Progenitor cell of endocrine pancreas (in vitro differentiated cells): ENCODE measurements around the gene PFKFB2. TPM values are rescaled to one million over a fixed set of nuclear protein-coding genes. Genes with fewer than 3 reads are reported as not detected.

ENCODE experiments used
- DNase-seq: peaks from one replicate; pipeline ENCODE4 v3.0.0; 2021; ENCODE audit warnings: low spot score; ENCODE audit not compliant: unreplicated experiment
- H3K27ac Mint-ChIP-seq: 2 replicates; pipeline ENCODE4 v1.8.0; 2021; ENCODE audit warnings: mild to moderate bottlenecking, moderate library complexity, mixed read lengths
- H3K27me3 Mint-ChIP-seq: 2 replicates; pipeline ENCODE4 v1.8.0; 2021; ENCODE audit warnings: mixed read lengths
- H3K36me3 Mint-ChIP-seq: 2 replicates; pipeline ENCODE4 v1.8.0; 2022; ENCODE audit warnings: mixed read lengths; ENCODE audit not compliant: insufficient read depth
- H3K4me1 Mint-ChIP-seq: 2 replicates; pipeline ENCODE4 v1.8.0; 2021; ENCODE audit warnings: low read depth, mixed read lengths
- H3K4me3 Mint-ChIP-seq: 2 replicates; pipeline ENCODE4 v1.8.0; 2021; ENCODE audit warnings: low read depth, mild to moderate bottlenecking, moderate library complexity, mixed read lengths
- H3K9me3 Mint-ChIP-seq: 2 replicates; pipeline ENCODE4 v1.8.0; 2021; ENCODE audit warnings: low read depth, mixed read lengths
- total RNA-seq: library from RNA; stranded (reverse); gene quantifications from 2 replicates; pipeline ENCODE4 v1.2.1, GENCODE V29; 2021
- TF ChIP-seq, protein P1 (sequence below): fragments of 200-600 bp; sonication (generic); IDR thresholded peaks from one replicate; pipeline ENCODE4 v1.5.0; 2021; ENCODE audit warnings: antibody characterized with exemption, mild to moderate bottlenecking; ENCODE audit not compliant: unreplicated experiment

The PFKFB2 gene
- total RNA-seq, 1 donor from 2014 or later: 9.6 TPM

DNA sequence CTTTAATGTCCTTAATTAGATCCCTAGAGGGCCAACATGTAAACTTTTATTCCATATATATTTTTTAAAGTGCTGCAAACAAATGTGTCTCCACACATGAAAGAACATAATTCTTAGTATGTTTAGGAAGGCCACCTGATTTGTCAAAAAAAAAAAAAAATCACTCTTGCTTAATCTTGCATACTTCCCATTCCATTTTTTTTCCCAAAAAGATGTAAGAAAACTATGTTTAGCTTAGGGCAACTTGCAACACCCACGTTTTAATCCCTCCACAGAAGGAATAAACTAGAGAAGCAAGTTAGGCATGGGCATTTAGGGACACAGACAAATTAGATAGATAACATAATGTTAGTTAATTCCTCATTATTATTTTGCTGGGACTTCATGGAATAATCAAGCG, 7.6 kb upstream of the PFKFB2 start:
- no peak for DNase-seq
- H3K9me3 Mint-ChIP-seq: peaks cover 5% of the 10 kb centered on the region
- TF ChIP-seq, protein P1, sequence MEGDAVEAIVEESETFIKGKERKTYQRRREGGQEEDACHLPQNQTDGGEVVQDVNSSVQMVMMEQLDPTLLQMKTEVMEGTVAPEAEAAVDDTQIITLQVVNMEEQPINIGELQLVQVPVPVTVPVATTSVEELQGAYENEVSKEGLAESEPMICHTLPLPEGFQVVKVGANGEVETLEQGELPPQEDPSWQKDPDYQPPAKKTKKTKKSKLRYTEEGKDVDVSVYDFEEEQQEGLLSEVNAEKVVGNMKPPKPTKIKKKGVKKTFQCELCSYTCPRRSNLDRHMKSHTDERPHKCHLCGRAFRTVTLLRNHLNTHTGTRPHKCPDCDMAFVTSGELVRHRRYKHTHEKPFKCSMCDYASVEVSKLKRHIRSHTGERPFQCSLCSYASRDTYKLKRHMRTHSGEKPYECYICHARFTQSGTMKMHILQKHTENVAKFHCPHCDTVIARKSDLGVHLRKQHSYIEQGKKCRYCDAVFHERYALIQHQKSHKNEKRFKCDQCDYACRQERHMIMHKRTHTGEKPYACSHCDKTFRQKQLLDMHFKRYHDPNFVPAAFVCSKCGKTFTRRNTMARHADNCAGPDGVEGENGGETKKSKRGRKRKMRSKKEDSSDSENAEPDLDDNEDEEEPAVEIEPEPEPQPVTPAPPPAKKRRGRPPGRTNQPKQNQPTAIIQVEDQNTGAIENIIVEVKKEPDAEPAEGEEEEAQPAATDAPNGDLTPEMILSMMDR: no peak
- H3K4me1 Mint-ChIP-seq: peaks cover 27% of the 10 kb centered on the region
- no peak overlapping the region for H3K27ac Mint-ChIP-seq
- no peaks in the 10 kb centered on the region for H3K27me3 Mint-ChIP-seq
- no peak overlapping the region for H3K4me3 Mint-ChIP-seq
- H3K36me3 Mint-ChIP-seq: peaks cover 12% of the 10 kb centered on the region

DNA sequence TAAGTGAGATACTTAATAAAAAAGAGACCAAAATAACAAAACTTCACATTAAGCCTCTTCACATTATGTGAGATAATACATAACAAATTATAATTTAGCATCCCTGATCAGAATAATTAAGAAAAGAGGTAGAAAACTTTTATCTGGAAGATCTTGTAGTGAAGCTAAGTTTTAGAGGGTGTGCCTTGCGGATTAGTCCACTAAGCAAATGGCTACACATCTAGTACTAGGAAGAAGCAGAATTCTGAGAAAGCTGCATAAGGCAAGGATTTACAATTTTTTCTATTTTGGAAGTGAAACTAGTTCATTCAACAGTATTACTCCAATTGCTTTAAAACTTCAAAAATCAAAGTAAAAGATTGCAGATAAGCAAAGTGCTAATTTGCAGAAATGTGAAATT, 5.6 kb upstream of the PFKFB2 start:
- peaks cover 11% of the 10 kb centered on the region for H3K36me3 Mint-ChIP-seq
- peaks cover 4% of the 10 kb centered on the region for H3K9me3 Mint-ChIP-seq
- TF ChIP-seq, protein P1: no peak
- no peak overlapping the region for H3K4me3 Mint-ChIP-seq
- H3K27ac Mint-ChIP-seq: no peak overlapping the region
- no peaks in the 10 kb centered on the region for H3K27me3 Mint-ChIP-seq
- DNase-seq: no peak
- peaks cover 30% of the 10 kb centered on the region for H3K4me1 Mint-ChIP-seq

DNA sequence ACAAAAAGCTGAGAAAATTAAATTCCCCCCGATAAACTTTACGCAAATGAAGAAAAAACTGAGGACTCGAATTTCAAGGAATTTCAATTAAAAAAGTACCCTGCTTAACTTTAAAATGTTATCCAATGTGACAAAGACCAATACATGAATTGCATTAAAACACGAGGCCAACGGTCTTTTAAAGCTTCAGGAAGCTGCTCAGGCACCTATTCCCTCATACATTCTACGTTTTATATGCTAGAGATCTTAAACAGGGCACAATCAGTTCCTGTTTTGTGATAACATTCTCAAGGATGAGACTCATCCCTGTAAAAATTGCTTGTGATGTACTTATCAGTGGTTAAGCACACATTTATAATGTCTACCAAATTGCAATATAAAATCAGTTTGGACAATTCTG, 5.0 kb upstream of the PFKFB2 start:
- no peak for DNase-seq
- Mint-ChIP-seq H3K27ac (no peak overlapping the region), H3K9me3 (no peaks in the 10 kb centered on the region), H3K36me3 (peaks cover 10% of the 10 kb centered on the region), H3K27me3 (no peaks in the 10 kb centered on the region), H3K4me1 (peaks cover 32% of the 10 kb centered on the region), H3K4me3 (no peak overlapping the region)
- TF ChIP-seq, protein P1: no peak

DNA sequence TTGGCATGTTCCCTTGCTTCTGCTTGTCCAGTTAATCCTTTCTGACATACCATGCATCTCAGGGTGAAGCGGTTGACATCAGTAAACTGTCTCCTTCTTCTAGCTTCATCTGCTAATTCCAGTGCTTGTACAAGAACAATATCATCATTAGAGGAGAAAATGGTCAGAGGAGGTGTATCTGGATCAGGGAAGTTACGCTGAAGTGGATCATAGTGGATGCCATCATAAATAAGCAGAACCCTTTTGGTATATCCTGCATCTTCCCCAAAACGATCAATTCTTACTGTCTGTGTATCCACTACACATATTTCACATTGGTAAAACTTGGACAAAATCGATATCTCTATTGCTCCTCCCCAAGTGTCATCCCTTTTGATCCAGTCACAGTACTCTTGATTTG, 4.0 kb upstream of the PFKFB2 start:
- Mint-ChIP-seq H3K36me3 (peaks cover 9% of the 10 kb centered on the region), H3K4me1 (peaks cover 32% of the 10 kb centered on the region), H3K9me3 (no peaks in the 10 kb centered on the region), H3K27me3 (no peaks in the 10 kb centered on the region), H3K4me3 (peak overlapping the region; percentile 97), H3K27ac (no peak overlapping the region)
- TF ChIP-seq, protein P1: no peak
- no peak for DNase-seq

DNA sequence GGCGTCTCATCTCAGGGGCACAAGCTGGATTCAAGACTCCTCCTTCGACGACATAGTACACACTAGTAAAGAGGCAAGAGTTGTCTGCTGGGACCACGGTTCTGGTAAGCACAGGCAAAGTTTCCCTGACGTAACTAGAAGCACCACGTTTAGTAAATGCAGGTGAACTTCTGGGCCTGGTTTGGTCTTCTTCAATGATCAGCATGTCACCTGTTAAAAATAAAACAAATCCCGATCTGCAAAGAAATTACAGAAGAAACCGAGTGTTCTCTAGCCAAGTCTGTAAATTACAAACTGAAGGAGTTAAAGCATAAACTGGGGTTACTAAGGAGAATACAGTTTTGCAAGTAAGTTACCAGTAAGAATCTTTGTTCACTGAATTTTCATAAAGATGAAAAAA, 3.6 kb upstream of the PFKFB2 start:
- no peak for DNase-seq
- Mint-ChIP-seq H3K27me3 (peaks cover under 1% of the 10 kb centered on the region), H3K36me3 (peaks cover 9% of the 10 kb centered on the region), H3K4me3 (peak overlapping the region; percentile 97), H3K4me1 (peaks cover 32% of the 10 kb centered on the region), H3K9me3 (no peaks in the 10 kb centered on the region), H3K27ac (peak overlapping the region; percentile 98)
- TF ChIP-seq, protein P1: no peak
